H1 (cell line): Measurements from ENCODE around the gene CFAP91. TPM values are rescaled to one million over a fixed set of nuclear protein-coding genes. Genes with fewer than 3 reads are reported as not detected.
A peak's percentile ranks its signal among the peaks of the same experiment; 100 is the strongest.

Source experiments
- CTCF ChIA-PET: fragments of 300-600 bp; sonication (Branson Sonifier 250); formaldehyde crosslinking; loops from one replicate; lab custom pipeline; 2021; ENCODE audit not compliant: partially characterized antibody; lab: Charles Lee
- POLR2A ChIA-PET: fragments of 300-600 bp; sonication (Branson Sonifier 250); formaldehyde crosslinking; loops from one replicate; lab custom pipeline; 2021; ENCODE audit warnings: inconsistent platforms; ENCODE audit not compliant: partially characterized antibody; lab: Charles Lee
- DNase-seq, 2 experiments: peaks; one replicate each; pipeline versions ENCODE4 v3.0.0 to v3.0.0-alpha.2; 2010 to 2022; ENCODE audit warnings: low spot score in 2 of 2, low read depth in 1 of 2, mixed read lengths in 1 of 2
- FAIRE-seq: peaks from 2 replicates; lab custom pipeline; 2011; peaks lifted over from hg19 to GRCh38; lab: Jason Lieb, UNC
- H2AFZ ChIP-seq: 2 replicates; pipeline ENCODE4 v1.8.1; 2012; ENCODE audit warnings: low read length, inconsistent platforms
- H2AK5ac ChIP-seq: 2 replicates; pipeline ENCODE4 v1.6.1; 2013; ENCODE audit warnings: low read depth, low read length
- H2BK120ac ChIP-seq: replicated peaks from 2 replicates; pipeline ENCODE3; 2013; ENCODE audit warnings: low read depth, low read length, inconsistent platforms
- H2BK12ac ChIP-seq: 2 replicates; pipeline ENCODE4 v1.6.1; 2013; ENCODE audit warnings: low read depth, low read length
- H2BK15ac ChIP-seq: 2 replicates; pipeline ENCODE4 v1.6.1; 2013; ENCODE audit warnings: low read length
- H2BK20ac ChIP-seq: 2 replicates; pipeline ENCODE4 v1.6.1; 2013; ENCODE audit warnings: low read length
- H2BK5ac ChIP-seq: 2 replicates; pipeline ENCODE4 v1.6.1; 2013; ENCODE audit warnings: low read depth, low read length
- H3K14ac ChIP-seq: 2 replicates; pipeline ENCODE4 v1.6.1; 2013; ENCODE audit warnings: inconsistent platforms; ENCODE audit not compliant: insufficient read length
- H3K18ac ChIP-seq: 2 replicates; pipeline ENCODE4 v1.6.1; 2013; ENCODE audit warnings: low read length; ENCODE audit errors: extremely low read depth
- H3K23ac ChIP-seq: 2 replicates; pipeline ENCODE4 v1.6.1; 2013; ENCODE audit warnings: inconsistent platforms; ENCODE audit not compliant: insufficient read length
- H3K23me2 ChIP-seq: 2 replicates; pipeline ENCODE4 v1.6.1; 2013; ENCODE audit warnings: low read depth, low read length
- H3K27ac ChIP-seq: 2 replicates; pipeline ENCODE4 v1.6.1; 2011; ENCODE audit warnings: low read depth, low read length, inconsistent platforms
- H3K27me3 ChIP-seq, 4 experiments: replicated peaks in 1 of 4; 1 replicate in 1 of 4; 2 replicates in 3 of 4; pipeline versions ENCODE4 v1.6.1 to v1.8.1; 2011 to 2013; ENCODE audit warnings: low read length in 3 of 4, mild to moderate bottlenecking in 3 of 4, inconsistent platforms in 2 of 4, mixed read lengths in 2 of 4, moderate library complexity in 1 of 4; ENCODE audit not compliant: control insufficient read depth in 3 of 4, insufficient read depth in 3 of 4; ENCODE audit errors: extremely low read depth in 1 of 4
- H3K36me3 ChIP-seq, 4 experiments: 2 replicates each; pipeline versions ENCODE4 v1.6.1 to v1.8.1; 2011 to 2013; ENCODE audit warnings: mild to moderate bottlenecking in 4 of 4, low read length in 3 of 4, moderate library complexity in 2 of 4, control low read depth in 1 of 4, inconsistent platforms in 1 of 4; ENCODE audit not compliant: insufficient read depth in 4 of 4, control insufficient read depth in 2 of 4
- H3K4ac ChIP-seq: replicated peaks from 2 replicates; pipeline ENCODE3; 2013; ENCODE audit warnings: low read length, low read depth, mixed read lengths, inconsistent platforms; ENCODE audit not compliant: insufficient read length
- H3K4me1 ChIP-seq, 4 experiments: replicated peaks in 1 of 4; 1 replicate in 1 of 4; 2 replicates in 3 of 4; pipeline versions ENCODE4 v1.6.1 to v1.8.1; 2011 to 2013; ENCODE audit warnings: low read length in 3 of 4, inconsistent platforms in 2 of 4, mixed read lengths in 1 of 4; ENCODE audit not compliant: insufficient read depth in 4 of 4, control insufficient read depth in 3 of 4
- H3K4me2 ChIP-seq, 2 experiments: 2 replicates each; pipeline versions ENCODE4 v1.6.1 to v1.8.1; 2011 to 2013; ENCODE audit warnings: low read depth in 2 of 2, low read length in 2 of 2, control low read depth in 1 of 2, inconsistent platforms in 1 of 2, mild to moderate bottlenecking in 1 of 2; ENCODE audit not compliant: insufficient read depth in 1 of 2
- H3K4me3 ChIP-seq, 4 experiments: fragments of 200-600, 300-600 bp in 1 of 4; sonication (generic), shearing (Covaris generic), sonication (Bioruptor Twin) in 1 of 4; 2 replicates each; pipeline versions ENCODE4 v1.5.1 to v1.8.1; 2011 to 2016; ENCODE audit warnings: low read length in 4 of 4, low read depth in 3 of 4, control low read depth in 2 of 4, inconsistent platforms in 2 of 4, mild to moderate bottlenecking in 2 of 4, mixed read lengths in 1 of 4, moderate library complexity in 1 of 4; ENCODE audit not compliant: insufficient read depth in 2 of 4; ENCODE audit errors: extremely low read depth in 1 of 4
- H3K56ac ChIP-seq: replicated peaks from 2 replicates; pipeline ENCODE3; 2013; ENCODE audit warnings: low read depth, mild to moderate bottlenecking, mixed read lengths, low read length, inconsistent platforms; ENCODE audit not compliant: insufficient read length
- H3K79me1 ChIP-seq: 2 replicates; pipeline ENCODE4 v1.6.1; 2013; ENCODE audit warnings: low read depth, low read length, control low read depth
- H3K79me2 ChIP-seq, 2 experiments: 2 replicates each; pipeline versions ENCODE4 v1.6.1 to v1.8.1; 2012 to 2013; ENCODE audit warnings: low read length in 2 of 2, mild to moderate bottlenecking in 2 of 2, inconsistent platforms in 1 of 2; ENCODE audit not compliant: insufficient read depth in 2 of 2, control insufficient read depth in 1 of 2
- H3K9ac ChIP-seq, 4 experiments: replicated peaks in 1 of 4; 1 replicate in 1 of 4; 2 replicates in 3 of 4; pipeline versions ENCODE4 v1.6.1 to v1.8.1; 2011 to 2013; ENCODE audit warnings: low read depth in 3 of 4, low read length in 3 of 4, control low read depth in 2 of 4, mild to moderate bottlenecking in 2 of 4, moderate library complexity in 2 of 4, inconsistent platforms in 1 of 4; ENCODE audit errors: extremely low read depth in 1 of 4
- H3K9me3 ChIP-seq, 2 experiments: 2 replicates each; pipeline versions ENCODE4 v1.6.1 to v1.8.1; 2012 to 2013; ENCODE audit warnings: mild to moderate bottlenecking in 2 of 2, moderate library complexity in 2 of 2, control low read depth in 1 of 2, inconsistent platforms in 1 of 2, low read depth in 1 of 2, low read length in 1 of 2, mixed read lengths in 1 of 2; ENCODE audit not compliant: insufficient read depth in 2 of 2
- H4K20me1 ChIP-seq, 2 experiments: replicated peaks in 1 of 2; 2 replicates each; pipeline versions ENCODE3 to v1.8.1; 2011 to 2013; ENCODE audit warnings: inconsistent platforms in 2 of 2, low read length in 2 of 2, mild to moderate bottlenecking in 1 of 2; ENCODE audit not compliant: insufficient read depth in 2 of 2, control insufficient read depth in 1 of 2
- H4K5ac ChIP-seq: 2 replicates; pipeline ENCODE4 v1.6.1; 2013; ENCODE audit warnings: low read length, low read depth, mixed read lengths, inconsistent platforms; ENCODE audit not compliant: insufficient read length
- H4K8ac ChIP-seq: 2 replicates; pipeline ENCODE4 v1.8.0; 2013; ENCODE audit warnings: mild to moderate bottlenecking, moderate library complexity, low read length, inconsistent platforms; ENCODE audit not compliant: insufficient read depth; ENCODE audit errors: extremely low read depth
- H4K91ac ChIP-seq: replicated peaks from 2 replicates; pipeline ENCODE3; 2013; ENCODE audit warnings: low read length, mixed read lengths, inconsistent platforms; ENCODE audit not compliant: insufficient read length
- CHD1 ChIP-seq: IDR thresholded peaks from 2 replicates; pipeline ENCODE4 v1.6.1; 2012; ENCODE audit warnings: low read depth, low read length, improper control_type of control experiment
- KDM4A ChIP-seq: IDR thresholded peaks from one replicate; pipeline ENCODE4 v1.7.1; 2012; ENCODE audit warnings: low read depth, mild to moderate bottlenecking, moderate library complexity, low read length, inconsistent platforms; ENCODE audit not compliant: severe bottlenecking
- POU5F1 ChIP-seq: IDR thresholded peaks from 2 replicates; pipeline ENCODE4 v1.6.1; 2011; ENCODE audit warnings: low read depth, mild to moderate bottlenecking, low read length, moderate library complexity
- RBBP5 ChIP-seq: IDR thresholded peaks from 2 replicates; pipeline ENCODE4 v1.7.1; 2012; ENCODE audit warnings: low read depth, mild to moderate bottlenecking, inconsistent platforms, low read length, moderate library complexity, borderline replicate concordance
- SP2 ChIP-seq: IDR thresholded peaks from 2 replicates; pipeline ENCODE4 v1.6.1; 2012; ENCODE audit warnings: mild to moderate bottlenecking, low read length, inconsistent platforms
- SP4 ChIP-seq: IDR thresholded peaks from 2 replicates; pipeline ENCODE4 v1.6.1; 2012; ENCODE audit warnings: low read length, inconsistent platforms
- TAF1 ChIP-seq: IDR thresholded peaks from 2 replicates; pipeline ENCODE4 v1.6.1; 2011; ENCODE audit warnings: mild to moderate bottlenecking, low read depth, low read length
- TAF7 ChIP-seq: optimal IDR thresholded peaks from 2 replicates; pipeline ENCODE3; 2011; ENCODE audit warnings: low read depth, mild to moderate bottlenecking, inconsistent platforms, low read length, moderate library complexity, borderline replicate concordance
- YY1 ChIP-seq: IDR thresholded peaks from 2 replicates; pipeline ENCODE4 v1.6.1; 2011; ENCODE audit warnings: low read depth, mild to moderate bottlenecking, low read length
- WGBS, 2 experiments: shearing (Covaris generic) in 1 of 2; methylation state at CpG; one replicate each; pipeline versions ENCODE4 v1.1.6 to v1.1.7; 2013 to 2015; ENCODE audit warnings: low lambda C conversion rate in 2 of 2, mixed read lengths in 2 of 2, inconsistent platforms in 1 of 2, low coverage in 1 of 2, missing lambda C conversion rate in 1 of 2; ENCODE audit not compliant: insufficient replicate concordance in 2 of 2, insufficient coverage in 1 of 2, insufficient read length in 1 of 2; ENCODE audit errors: extremely low coverage in 1 of 2, missing lambda C conversion rate in 1 of 2; 5-methylcytosine and 5-hydroxymethylcytosine counted together
- polyA plus RNA-seq, 7 experiments: library from polyadenylated mRNA; depleted of rRNA in 3 of 7; stranded (reverse) in 5 of 7; unstranded in 2 of 7; fragments of >200 nt in 5 of 7; fragments of 200-250 nt in 2 of 7; gene quantifications; 1 replicate in 5 of 7; 2 replicates in 1 of 7; 4 replicates in 1 of 7; pipeline versions ENCODE4 v1.2.1 to v1.2.3, GENCODE V29; 2011 to 2013; ENCODE audit warnings: missing spikeins in 2 of 7, mixed read lengths in 2 of 7
- total RNA-seq: library from RNA; stranded (reverse); fragmentation: NEBNext Ultra II Directional; extraction: Animal tissue kit (Norgen Biotek cat#: 25700); gene quantifications from 2 replicates; pipeline ENCODE4 v1.2.1, GENCODE V29; 2021
- TF ChIP-seq, protein P1 (sequence below): IDR thresholded peaks from 2 replicates; pipeline ENCODE4 v1.6.1; 2012; ENCODE audit warnings: inconsistent platforms

CFAP91 gene
- total and polyA plus RNA-seq, 2 of the 8 experiments (the other 6 are each of a cell fraction or from before 2014, with no cell fraction given), result 5.4 to 7.4 TPM

DNA sequence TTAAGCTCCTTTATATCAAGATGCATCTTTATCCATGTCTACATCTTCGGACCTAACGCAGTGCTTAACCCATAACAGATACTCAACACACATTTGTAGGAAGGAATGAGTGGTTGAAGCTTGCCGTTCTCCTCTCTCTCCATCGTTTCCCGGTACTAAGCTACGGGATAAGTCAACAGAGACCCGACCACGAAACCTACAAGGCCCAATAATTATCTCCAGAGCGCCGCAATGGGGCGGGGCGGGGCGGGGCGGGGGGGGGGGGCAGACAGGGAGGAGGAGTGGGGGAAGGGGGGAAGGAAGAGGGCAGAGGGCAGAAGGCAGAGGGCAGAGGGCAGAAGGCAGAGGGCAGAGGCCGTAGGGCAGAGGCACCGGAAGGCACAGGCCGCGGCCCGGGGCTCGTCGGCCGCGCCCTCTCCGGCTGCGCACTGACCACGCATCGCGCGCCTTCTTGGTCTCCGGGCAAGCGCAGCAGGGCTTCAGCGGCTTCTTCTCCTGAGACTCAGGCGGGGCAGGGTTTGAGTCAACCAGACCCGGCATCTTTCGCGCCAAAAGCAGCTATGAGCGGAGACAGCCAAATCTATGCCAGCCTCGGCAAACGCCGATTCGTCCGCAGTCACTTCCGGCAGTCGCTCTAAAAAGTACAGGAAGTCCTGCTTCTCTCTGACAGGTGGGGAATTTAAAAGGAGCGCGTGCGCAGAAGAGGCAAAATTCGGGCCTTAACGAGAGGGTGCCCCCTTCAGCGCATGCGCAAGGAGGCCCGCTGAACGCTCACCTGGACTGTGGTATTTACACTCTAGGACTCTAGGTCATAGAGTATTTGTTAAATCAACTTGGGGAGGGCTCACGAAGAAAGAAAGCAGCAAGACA, 25.8 kb upstream of the CFAP91 start, which contains the start of gene COX17:
Gene COX17 (minus strand): TSS at position 636 of the 870 bp plus-strand sequence. CDS start 96 bp downstream, at position 540.
- no peak within 1 kb of the TSS for H2BK20ac ChIP-seq
- H3K79me1 ChIP-seq, result no peaks in the 10 kb centered on the region
- peak within 1 kb of the TSS; percentile 67 for H4K5ac ChIP-seq
- WGBS, 2 experiments, result 1% methylated on average over 34 of the region's 54 CpGs; no CpG with 5 or more reads in 1 of the 2 experiments
- H2BK12ac ChIP-seq, result no peak within 1 kb of the TSS; the same call in 1 of the 2 replicates
- peak within 1 kb of the TSS; percentile 86 for H2AFZ ChIP-seq
- H4K20me1 ChIP-seq, result no peaks in the 10 kb centered on the region
- peak within 1 kb of the TSS; percentile 77 for H3K27ac ChIP-seq
- H3K23me2 ChIP-seq, result peaks cover 6% of the 10 kb centered on the region
- CTCF ChIA-PET, result interaction anchor here (1.2 to 2.8 kb wide), 3 partner anchors 12 to 186 kb away, joined by 3 to 6 read pairs (median 4); no protein-coding TSS in a partner anchor
- no peaks in the 10 kb centered on the region; a peak in 1 of 4 replicates for H3K9me3 ChIP-seq
- no peak within 1 kb of the TSS for H2BK120ac ChIP-seq
- H3K23ac ChIP-seq, result no peak within 1 kb of the TSS
- H4K8ac ChIP-seq, result peak within 1 kb of the TSS; percentile 81; the same call in 1 of the 2 replicates
- H2BK15ac ChIP-seq, result no peak within 1 kb of the TSS
- H3K79me2 ChIP-seq, result peaks cover 0 to 18% of the 10 kb centered on the region in 2 experiments; a peak in 2 of 4 replicates
- H4K91ac ChIP-seq, result no peak within 1 kb of the TSS
- H3K9ac ChIP-seq, result peak within 1 kb of the TSS; percentile 65 to 95 (median 83)
- no peak within 1 kb of the TSS for H3K4ac ChIP-seq
- no peak within 1 kb of the TSS for H3K56ac ChIP-seq
- H3K4me3 ChIP-seq, result peak within 1 kb of the TSS; percentile 60 to 99 (median 82)
- H2AK5ac ChIP-seq, result no peak within 1 kb of the TSS
- POLR2A ChIA-PET, result interaction anchor here (0.6 to 1.5 kb wide), 6 partner anchors 10 to 213 kb away, joined by 3 to 5 read pairs (median 4); partner anchors contain the start of genes TIMMDC1 and TMEM39A
- DNase-seq, result peak; percentile 92 to 94
- H2BK5ac ChIP-seq, result peak within 1 kb of the TSS; percentile 77; the same call in 1 of the 2 replicates
- H3K27me3 ChIP-seq, result no peaks in the 10 kb centered on the region
- no peaks in the 10 kb centered on the region for H3K4me1 ChIP-seq
- peaks cover 0 to 24% (median 15%) of the 10 kb centered on the region in 4 experiments; a peak in 6 of 8 replicates for H3K36me3 ChIP-seq
- peak within 1 kb of the TSS; percentile 81; the same call in 1 of the 2 replicates for H3K18ac ChIP-seq
- H3K4me2 ChIP-seq, result peak within 1 kb of the TSS; percentile 83 to 84
- peak; percentile 96 for FAIRE-seq
- H3K14ac ChIP-seq, result no peak within 1 kb of the TSS
- TF ChIP-seq CHD1 (no peak), POU5F1 (no peak), TAF1 (peak; percentile 74; the same call in 1 of the 2 replicates), YY1 (0 out of 2 replicates have a peak, but pooled peaks have one; percentile 7), RBBP5 (peak; percentile 74; the same call in 1 of the 2 replicates), SP4 (no peak), SP2 (peak; percentile 25), KDM4A (peak; percentile 89), TAF7 (no peak)
- TF ChIP-seq, protein P1, sequence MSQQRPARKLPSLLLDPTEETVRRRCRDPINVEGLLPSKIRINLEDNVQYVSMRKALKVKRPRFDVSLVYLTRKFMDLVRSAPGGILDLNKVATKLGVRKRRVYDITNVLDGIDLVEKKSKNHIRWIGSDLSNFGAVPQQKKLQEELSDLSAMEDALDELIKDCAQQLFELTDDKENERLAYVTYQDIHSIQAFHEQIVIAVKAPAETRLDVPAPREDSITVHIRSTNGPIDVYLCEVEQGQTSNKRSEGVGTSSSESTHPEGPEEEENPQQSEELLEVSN, result peak; percentile 53; the same call in 1 of the 2 replicates
